Neural cell (in vitro differentiated cells): ENCODE results near the gene NATD1. TPM values are rescaled to one million over a fixed set of nuclear protein-coding genes. Genes with fewer than 3 reads are reported as not detected.

ENCODE experiments used
- H2AFZ ChIP-seq: fragments of 200-600, 300-800 bp; sonication (generic), shearing (Covaris generic); 2 replicates; pipeline ENCODE4 v1.6.0; 2014; ENCODE audit warnings: low read depth, mild to moderate bottlenecking, antibody characterized with exemption, low read length, moderate library complexity
- H3F3A ChIP-seq: fragments of 200-600 bp; shearing (Covaris generic); 2 replicates; pipeline ENCODE4 v1.6.1; 2016; ENCODE audit warnings: mild to moderate bottlenecking, moderate library complexity, mixed read lengths, antibody characterized with exemption, low read length; ENCODE audit not compliant: insufficient read depth, poor library complexity, severe bottlenecking
- H3K27ac ChIP-seq: fragments of 200-600, 300-800 bp; sonication (generic), shearing (Covaris generic); 2 replicates; pipeline ENCODE4 v1.5.1; 2014; ENCODE audit warnings: mild to moderate bottlenecking, low read length, moderate library complexity
- H3K27me3 ChIP-seq: fragments of 300-800, 200-600 bp; sonication (generic), shearing (Covaris generic); 2 replicates; pipeline ENCODE4 v1.6.0; 2014; ENCODE audit warnings: mild to moderate bottlenecking, low read depth, low read length, moderate library complexity; ENCODE audit not compliant: insufficient read depth
- H3K36me3 ChIP-seq: fragments of 300-800, 200-600 bp; sonication (generic), shearing (Covaris generic); 2 replicates; pipeline ENCODE4 v1.5.1; 2014; ENCODE audit warnings: mild to moderate bottlenecking, antibody characterized with exemption, low read length, moderate library complexity; ENCODE audit not compliant: insufficient read depth
- H3K4me2 ChIP-seq: fragments of 300-800, 200-600 bp; sonication (generic), shearing (Covaris generic); 2 replicates; pipeline ENCODE4 v1.6.0; 2014; ENCODE audit warnings: mild to moderate bottlenecking, low read length
- H3K4me3 ChIP-seq: fragments of 300-800, 200-600 bp; sonication (generic), shearing (Covaris generic); 2 replicates; pipeline ENCODE4 v1.5.1; 2014; ENCODE audit warnings: mild to moderate bottlenecking, low read length, moderate library complexity
- H3K79me2 ChIP-seq: fragments of 200-600 bp; shearing (Covaris generic); replicated peaks from 2 replicates; pipeline ENCODE4 v1.6.0; 2014; ENCODE audit warnings: mild to moderate bottlenecking, low read length, moderate library complexity; ENCODE audit not compliant: insufficient read depth
- H3K9ac ChIP-seq: fragments of 300-800, 200-600 bp; sonication (generic), shearing (Covaris generic); 2 replicates; pipeline ENCODE4 v1.6.1; 2016; ENCODE audit warnings: mild to moderate bottlenecking, low read length, mixed read lengths
- H3K9me2 ChIP-seq: fragments of 200-600 bp; shearing (Covaris generic); 2 replicates; pipeline ENCODE4 v1.6.1; 2016; ENCODE audit warnings: mild to moderate bottlenecking, low read length, mixed read lengths; ENCODE audit not compliant: insufficient read depth
- H3K9me3 ChIP-seq: fragments of 200-600, 300-800 bp; sonication (generic), shearing (Covaris generic); 2 replicates; pipeline ENCODE4 v1.6.1; 2016; ENCODE audit warnings: mild to moderate bottlenecking, mixed run types, low read length, moderate library complexity, mixed read lengths
- H4K20me1 ChIP-seq: fragments of 200-600 bp; shearing (Covaris generic); 2 replicates; pipeline ENCODE4 v1.6.1; 2016; ENCODE audit warnings: mild to moderate bottlenecking, mixed run types; ENCODE audit not compliant: insufficient read depth
- CTCF ChIP-seq: fragments of 450-650 bp; IDR thresholded peaks from 2 replicates; pipeline ENCODE4 v1.5.1; 2014; ENCODE audit warnings: antibody characterized with exemption, mild to moderate bottlenecking, moderate library complexity; ENCODE audit not compliant: poor library complexity, severe bottlenecking
- EP300 ChIP-seq: fragments of 450-650 bp; conservative IDR thresholded peaks from 2 replicates; pipeline ENCODE4 v1.6.1; 2014; ENCODE audit warnings: antibody characterized with exemption, mild to moderate bottlenecking, moderate library complexity; ENCODE audit not compliant: poor library complexity, severe bottlenecking
- EZH2 ChIP-seq: fragments of 200-600, 300-800 bp; shearing (Covaris generic), sonication (generic); IDR thresholded peaks from 2 replicates; pipeline ENCODE4 v1.6.1; 2014; ENCODE audit warnings: antibody characterized with exemption, low read length, borderline replicate concordance, mild to moderate bottlenecking; ENCODE audit not compliant: insufficient read depth, poor library complexity, severe bottlenecking
- MXI1 ChIP-seq: fragments of 450-650 bp; conservative IDR thresholded peaks from 2 replicates; pipeline ENCODE4 v1.6.1; 2014; ENCODE audit warnings: antibody characterized with exemption, mild to moderate bottlenecking; ENCODE audit not compliant: poor library complexity, severe bottlenecking
- POLR2AphosphoS5 ChIP-seq: IDR thresholded peaks from 2 replicates; pipeline ENCODE4 v1.6.1; 2012
- RAD21 ChIP-seq: fragments of 450-650 bp; conservative IDR thresholded peaks from 2 replicates; pipeline ENCODE4 v1.6.1; 2014; ENCODE audit warnings: antibody characterized with exemption, mild to moderate bottlenecking, moderate library complexity
- SMC3 ChIP-seq: fragments of 450-650 bp; conservative IDR thresholded peaks from 2 replicates; pipeline ENCODE4 v1.6.1; 2014; ENCODE audit warnings: antibody characterized with exemption, mild to moderate bottlenecking, moderate library complexity; ENCODE audit not compliant: poor library complexity
- TAF1 ChIP-seq: IDR thresholded peaks from 2 replicates; pipeline ENCODE4 v1.6.1; 2012; ENCODE audit warnings: low read depth
- polyA plus RNA-seq: library from polyadenylated mRNA; depleted of rRNA; stranded (reverse); fragments of >200 nt; gene quantifications from 2 replicates; pipeline ENCODE4 v1.2.3, GENCODE V29; 2014
- TF ChIP-seq, protein P1 (sequence below): IDR thresholded peaks from 2 replicates; pipeline ENCODE4 v1.6.1; 2012; ENCODE audit warnings: borderline replicate concordance

The NATD1 gene
- polyA plus RNA-seq, 1 donor from 2014 or later = 2.8 TPM

GRCh38 chr17:21288571-21289017, 35.4 kb upstream of the NATD1 start:
- Histone ChIP-seq H3K9ac (no peak overlapping the region), H3K9me2 (no peaks in the 10 kb centered on the region), H3K27me3 (no peaks in the 10 kb centered on the region), H3K9me3 (no peaks in the 10 kb centered on the region), H3K79me2 (peaks cover 26% of the 10 kb centered on the region), H3K36me3 (no peaks in the 10 kb centered on the region), H3K4me2 (no peak overlapping the region), H3K4me3 (no peak overlapping the region), H3K27ac (no peak overlapping the region), H4K20me1 (no peaks in the 10 kb centered on the region), H2AFZ (no peak overlapping the region), H3F3A (no peaks in the 10 kb centered on the region)
- TF ChIP-seq EZH2 = no peak

GRCh38 chr17:21287703-21288449, 34.7 kb upstream of the NATD1 start:
- Histone ChIP-seq H3K9me3 (no peaks in the 10 kb centered on the region), H2AFZ (no peak overlapping the region), H3K4me2 (no peak overlapping the region), H3K9ac (no peak overlapping the region), H3K27me3 (no peaks in the 10 kb centered on the region), H3F3A (no peaks in the 10 kb centered on the region), H3K4me3 (no peak overlapping the region), H3K27ac (no peak overlapping the region), H3K36me3 (no peaks in the 10 kb centered on the region), H4K20me1 (no peaks in the 10 kb centered on the region), H3K9me2 (no peaks in the 10 kb centered on the region), H3K79me2 (peaks cover 26% of the 10 kb centered on the region)
- no peak for TF ChIP-seq SMC3

GRCh38 chr17:21286909-21287702, 33.9 kb upstream of the NATD1 start:
- Histone ChIP-seq H3K9me3 (no peaks in the 10 kb centered on the region), H3K4me2 (no peak overlapping the region), H3K36me3 (no peaks in the 10 kb centered on the region), H3K4me3 (peak overlapping the region; percentile 93), H3K9ac (no peak overlapping the region), H3K27me3 (no peaks in the 10 kb centered on the region), H3K79me2 (peaks cover 26% of the 10 kb centered on the region), H3K9me2 (no peaks in the 10 kb centered on the region), H3F3A (no peaks in the 10 kb centered on the region), H2AFZ (no peak overlapping the region), H3K27ac (no peak overlapping the region), H4K20me1 (no peaks in the 10 kb centered on the region)
- no peak for TF ChIP-seq CTCF
- TF ChIP-seq SMC3 = no peak
- TF ChIP-seq EP300 = no peak
- TF ChIP-seq POLR2AphosphoS5 = no peak
- TF ChIP-seq, protein P1, sequence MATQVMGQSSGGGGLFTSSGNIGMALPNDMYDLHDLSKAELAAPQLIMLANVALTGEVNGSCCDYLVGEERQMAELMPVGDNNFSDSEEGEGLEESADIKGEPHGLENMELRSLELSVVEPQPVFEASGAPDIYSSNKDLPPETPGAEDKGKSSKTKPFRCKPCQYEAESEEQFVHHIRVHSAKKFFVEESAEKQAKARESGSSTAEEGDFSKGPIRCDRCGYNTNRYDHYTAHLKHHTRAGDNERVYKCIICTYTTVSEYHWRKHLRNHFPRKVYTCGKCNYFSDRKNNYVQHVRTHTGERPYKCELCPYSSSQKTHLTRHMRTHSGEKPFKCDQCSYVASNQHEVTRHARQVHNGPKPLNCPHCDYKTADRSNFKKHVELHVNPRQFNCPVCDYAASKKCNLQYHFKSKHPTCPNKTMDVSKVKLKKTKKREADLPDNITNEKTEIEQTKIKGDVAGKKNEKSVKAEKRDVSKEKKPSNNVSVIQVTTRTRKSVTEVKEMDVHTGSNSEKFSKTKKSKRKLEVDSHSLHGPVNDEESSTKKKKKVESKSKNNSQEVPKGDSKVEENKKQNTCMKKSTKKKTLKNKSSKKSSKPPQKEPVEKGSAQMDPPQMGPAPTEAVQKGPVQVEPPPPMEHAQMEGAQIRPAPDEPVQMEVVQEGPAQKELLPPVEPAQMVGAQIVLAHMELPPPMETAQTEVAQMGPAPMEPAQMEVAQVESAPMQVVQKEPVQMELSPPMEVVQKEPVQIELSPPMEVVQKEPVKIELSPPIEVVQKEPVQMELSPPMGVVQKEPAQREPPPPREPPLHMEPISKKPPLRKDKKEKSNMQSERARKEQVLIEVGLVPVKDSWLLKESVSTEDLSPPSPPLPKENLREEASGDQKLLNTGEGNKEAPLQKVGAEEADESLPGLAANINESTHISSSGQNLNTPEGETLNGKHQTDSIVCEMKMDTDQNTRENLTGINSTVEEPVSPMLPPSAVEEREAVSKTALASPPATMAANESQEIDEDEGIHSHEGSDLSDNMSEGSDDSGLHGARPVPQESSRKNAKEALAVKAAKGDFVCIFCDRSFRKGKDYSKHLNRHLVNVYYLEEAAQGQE = no peak
- no peak for TF ChIP-seq RAD21
- TF ChIP-seq TAF1 = no peak
- TF ChIP-seq MXI1 = no peak
